AG08395 (cell line): ENCODE measurements around the gene KSR2.
A peak's percentile ranks its signal among the peaks of the same experiment; 100 is the strongest.

Source experiments
- DNase-seq: peaks from one replicate; pipeline ENCODE4 v3.0.0; 2012; ENCODE audit warnings: mixed read lengths, low spot score

The KSR2 gene

DNA sequence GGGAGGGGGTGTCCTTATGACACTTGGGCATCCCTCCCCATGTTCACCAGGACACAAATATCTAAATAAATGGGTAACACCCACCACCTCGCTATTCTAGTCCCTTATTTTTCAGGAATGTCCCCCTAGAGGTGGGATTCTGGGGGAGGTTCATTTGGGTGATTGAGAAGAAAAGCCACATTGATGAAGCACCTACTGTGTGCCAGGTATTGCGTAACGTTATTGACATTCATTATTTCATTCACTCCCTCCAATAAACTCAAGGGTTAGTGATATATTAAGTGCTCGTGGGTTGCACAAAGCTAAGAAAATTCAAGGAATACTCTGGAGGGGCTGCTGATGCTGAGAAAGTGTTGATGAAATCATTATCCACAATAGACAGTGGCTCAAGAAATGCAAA is 514.8 kb downstream of the KSR2 start:
- DNase-seq, result no peak

DNA sequence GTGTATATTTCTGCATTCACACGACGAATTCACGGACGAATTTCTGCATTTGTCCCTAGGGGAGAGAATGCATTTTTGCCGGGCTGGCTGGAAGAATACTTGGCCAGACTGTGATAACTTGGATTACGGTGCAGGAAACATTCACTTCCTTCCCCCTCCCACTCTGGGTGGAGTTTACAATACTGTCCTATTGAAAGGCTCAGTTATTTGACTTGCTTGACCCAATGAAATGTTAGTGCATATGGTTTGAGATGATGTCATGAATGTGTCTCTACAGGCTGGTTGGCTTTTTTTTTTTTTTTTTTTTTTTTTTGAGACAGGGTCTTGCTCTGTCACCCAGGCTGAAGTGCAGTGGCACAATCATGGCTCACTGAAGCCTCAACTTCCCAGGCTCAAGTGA is 516.7 kb downstream of the KSR2 start:
- no peak for DNase-seq

DNA sequence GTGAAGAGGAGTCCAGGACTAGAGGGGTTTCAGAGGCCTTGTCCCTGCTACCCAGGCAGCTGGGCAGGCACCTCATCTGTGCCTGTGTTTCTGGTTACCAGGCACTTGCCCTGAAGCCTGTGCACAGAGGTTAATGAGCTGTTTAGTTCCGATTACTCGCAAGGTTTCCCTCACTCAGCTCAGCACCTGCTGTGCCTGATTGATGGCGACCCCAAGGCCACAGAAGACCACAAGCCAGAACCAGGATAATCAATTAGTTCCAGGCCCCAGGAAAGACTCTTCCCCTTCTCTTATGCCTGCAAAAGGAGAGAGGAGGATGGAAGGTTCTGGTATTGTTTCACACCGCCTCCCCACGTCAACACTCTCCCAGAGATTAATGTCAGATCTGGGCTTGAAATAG is 518.6 kb downstream of the KSR2 start:
- no peak for DNase-seq

DNA sequence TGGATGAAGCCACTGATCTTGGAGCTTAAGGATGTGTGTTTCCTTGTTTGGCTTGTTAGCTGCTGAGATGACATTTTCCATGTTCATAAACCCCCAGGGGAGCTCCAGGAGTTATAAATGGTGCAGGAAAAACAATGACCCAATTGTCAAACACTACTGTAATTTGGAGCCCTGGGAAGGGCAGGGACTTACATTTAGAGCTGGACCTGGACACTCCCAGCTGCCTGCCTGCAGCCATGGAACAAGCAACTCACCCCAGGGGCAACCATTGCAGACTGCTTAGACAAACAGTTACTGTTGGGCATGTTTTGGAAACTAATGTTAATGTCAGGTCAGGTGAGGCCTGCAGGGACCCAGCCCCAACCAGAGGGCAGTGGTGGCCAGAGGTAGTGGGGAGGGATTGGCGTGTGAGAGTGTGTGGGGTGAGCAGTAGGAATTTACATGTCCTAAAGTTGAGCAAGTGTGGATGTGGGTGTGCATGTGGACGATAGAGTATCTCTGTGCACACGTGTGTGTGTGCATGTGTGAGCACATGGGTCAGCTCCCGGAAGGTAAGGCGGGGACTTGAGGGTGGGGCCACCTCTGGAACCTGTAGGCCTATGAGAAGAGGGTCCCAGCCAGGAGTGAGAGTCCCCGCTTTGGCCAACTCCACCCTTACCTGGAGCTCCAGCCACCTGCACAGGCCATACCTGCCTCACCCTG is 521.0 kb downstream of the KSR2 start:
- DNase-seq, result no peak

GRCh38 chr12:117444781-117445180 is 524.0 kb downstream of the KSR2 start:
- DNase-seq, result no peak

GRCh38 chr12:117441751-117442150 is 527.0 kb downstream of the KSR2 start:
- peak; percentile 62 for DNase-seq

DNA sequence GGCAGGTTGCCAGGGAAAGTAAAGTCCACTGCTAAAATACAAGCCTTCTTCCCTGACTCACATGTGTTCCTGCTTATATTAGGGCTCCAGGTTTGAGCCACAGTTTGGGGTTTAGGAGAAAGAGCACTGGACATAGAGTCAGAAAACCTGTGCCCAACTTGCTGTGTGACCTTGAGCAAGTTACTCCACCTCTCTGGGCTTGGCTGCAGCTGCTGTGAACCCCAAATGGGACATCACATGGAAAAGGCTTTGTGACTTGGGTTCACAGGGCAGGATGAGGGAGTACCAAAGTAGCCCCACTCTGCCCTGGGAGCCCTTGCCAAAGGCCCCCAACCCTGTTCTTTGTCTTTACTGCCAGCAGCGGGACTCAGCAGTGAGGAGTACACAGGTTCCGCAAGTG is 528.4 kb downstream of the KSR2 start:
- no peak for DNase-seq

DNA sequence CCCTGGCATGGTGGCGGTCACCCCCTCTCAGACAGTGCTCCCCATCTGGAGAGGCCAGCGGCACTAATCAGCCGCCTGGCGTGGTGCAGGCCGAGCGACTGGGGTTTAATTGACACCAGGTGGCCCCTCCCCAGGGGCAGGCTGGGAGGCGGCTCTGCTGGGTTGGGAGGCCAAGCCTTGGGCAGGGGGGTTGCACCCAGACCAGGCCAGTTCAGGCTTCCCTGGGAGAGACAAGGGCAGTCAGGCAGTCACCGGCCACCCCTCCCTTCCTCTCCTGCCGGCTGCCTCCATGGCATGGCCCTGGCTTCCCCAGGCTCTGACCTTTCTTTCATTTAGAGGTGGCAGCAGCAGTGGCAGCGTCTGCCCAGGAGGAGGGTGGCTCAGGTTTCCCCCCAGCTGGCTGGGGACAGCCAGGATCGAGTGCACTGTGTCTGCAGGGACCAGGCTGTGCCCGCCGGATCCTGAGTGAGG is 529.2 kb downstream of the KSR2 start:
- DNase-seq, result no peak

GRCh38 chr12:117438809-117439208 is 530.0 kb downstream of the KSR2 start:
- DNase-seq, result no peak

GRCh38 chr12:117437516-117438255 is 531.1 kb downstream of the KSR2 start:
- DNase-seq, result no peak

DNA sequence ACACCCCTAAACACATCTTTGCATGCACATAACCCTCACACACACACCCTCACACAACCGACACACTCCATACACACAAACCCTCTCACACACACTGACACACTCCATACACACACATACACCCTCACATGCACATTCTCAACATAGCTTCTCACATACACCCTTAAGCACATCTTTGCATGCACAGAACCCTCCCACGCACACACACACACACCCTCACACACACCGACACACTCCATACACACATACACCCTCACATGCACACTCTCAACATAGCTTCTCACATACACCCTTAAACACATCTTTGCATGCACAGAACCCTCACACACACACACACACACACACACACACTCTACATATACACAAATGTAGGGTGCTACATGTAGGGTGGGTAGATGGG is 534.9 kb downstream of the KSR2 start:
- DNase-seq, result no peak

- no peak for DNase-seq
These were observed 538.5 kb downstream of the KSR2 start for GRCh38 chr12:117430246-117430645.

DNA sequence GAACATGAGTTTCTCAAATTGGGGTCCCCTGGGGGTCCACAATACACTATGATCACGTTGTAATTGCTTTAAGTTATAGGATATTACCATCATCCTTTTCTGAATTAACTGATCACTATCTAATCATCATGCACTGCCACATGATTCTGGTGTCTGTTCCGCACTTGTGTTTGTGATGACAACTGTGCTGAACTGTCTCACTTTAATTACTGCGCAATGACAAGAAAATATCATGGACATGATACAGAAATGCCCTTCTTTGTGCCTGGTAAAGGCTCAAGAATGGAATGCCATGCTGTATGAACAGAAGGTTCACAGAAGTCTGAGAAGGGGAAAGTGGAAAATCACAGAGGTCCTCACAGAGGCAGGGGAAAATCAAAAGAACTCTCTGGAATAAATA is 541.6 kb downstream of the KSR2 start:
- no peak for DNase-seq

DNA sequence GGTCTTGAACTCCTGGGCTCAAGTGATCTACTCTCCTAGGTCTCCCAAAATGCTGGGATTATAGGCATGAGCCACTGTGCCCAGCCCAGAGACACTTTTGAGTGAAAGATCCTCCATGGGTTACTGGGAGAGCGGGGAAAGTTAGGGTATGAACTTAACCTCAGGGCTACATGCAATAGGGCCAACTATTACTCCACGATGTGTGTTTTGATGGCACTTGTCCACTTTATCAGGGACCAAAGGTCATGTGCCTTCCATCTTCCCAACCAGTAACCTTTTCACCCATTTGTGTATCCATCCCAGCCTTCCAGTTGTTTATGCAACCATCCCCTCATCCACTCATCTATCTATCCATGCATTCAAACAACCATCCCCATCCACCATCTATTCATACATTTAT is 546.8 kb downstream of the KSR2 start:
- DNase-seq, result no peak

DNA sequence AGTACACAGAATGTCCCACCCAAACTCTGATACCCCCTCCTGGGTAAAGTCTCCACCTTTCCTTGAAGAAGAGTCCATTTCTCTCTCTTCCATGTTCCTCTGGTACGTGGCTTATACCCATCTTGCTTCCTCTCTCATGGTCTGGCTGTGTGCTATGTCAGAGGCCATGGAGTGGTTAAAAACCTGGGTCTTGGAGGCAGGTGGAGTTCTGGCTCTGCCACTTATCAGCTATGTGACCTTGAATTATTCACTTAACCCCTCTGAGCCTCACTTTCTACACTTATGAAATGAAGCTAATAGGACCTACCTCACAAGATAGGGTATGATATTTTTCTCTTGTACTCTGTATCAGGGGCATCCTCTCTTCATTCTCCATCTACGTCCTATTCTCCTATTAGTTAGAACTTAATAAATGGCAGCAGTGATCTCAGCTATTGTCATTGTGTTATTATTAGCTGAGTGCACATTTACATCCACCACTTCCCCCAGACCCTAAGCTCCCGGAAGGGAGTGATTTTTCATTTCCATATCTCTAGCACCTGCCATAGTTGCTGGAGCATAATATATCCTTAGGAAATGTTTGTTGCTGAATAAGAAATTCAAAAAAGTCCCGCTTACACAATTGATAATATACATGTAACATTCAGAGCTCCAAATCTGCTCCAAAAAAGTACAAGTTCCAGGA is 547.6 kb downstream of the KSR2 start:
- DNase-seq, result no peak

- DNase-seq, result no peak
These were observed 551.8 kb downstream of the KSR2 start for GRCh38 chr12:117417004-117417403.

DNA sequence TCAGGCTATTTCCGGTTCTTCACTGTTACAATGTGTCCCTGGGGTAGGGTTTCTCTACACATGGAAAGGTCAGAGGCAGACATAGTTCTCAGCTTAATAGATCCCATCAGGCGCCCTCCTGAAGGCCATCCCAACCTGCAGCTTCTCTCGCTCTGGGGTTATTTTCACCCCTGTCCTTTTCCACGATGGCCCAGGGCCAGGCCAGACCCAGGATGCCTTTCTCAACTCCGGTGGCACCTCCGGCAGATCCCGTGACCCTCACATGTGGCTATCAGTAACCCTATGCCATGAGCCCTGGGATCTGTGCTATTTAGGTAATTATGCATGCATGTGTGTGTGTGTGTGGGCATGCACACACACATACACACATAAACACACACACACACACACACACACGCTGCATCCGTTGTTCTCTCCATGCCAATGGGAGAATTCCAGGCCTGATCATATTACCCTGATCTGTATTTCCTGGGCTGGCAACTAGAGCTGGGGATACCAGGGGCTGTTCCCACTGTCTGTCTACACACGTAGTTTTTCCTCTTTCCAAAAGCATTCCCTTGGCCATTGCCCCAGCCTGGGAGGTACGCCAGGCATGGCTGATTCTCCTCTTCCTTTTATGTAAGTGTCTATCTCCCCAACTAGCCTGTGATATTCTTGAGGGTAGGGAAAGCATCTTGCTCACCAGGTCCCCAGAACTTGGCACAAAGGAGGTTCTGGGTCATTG is 556.2 kb downstream of the KSR2 start:
- DNase-seq, result no peak

- DNase-seq, result no peak
These were observed 559.5 kb downstream of the KSR2 start for GRCh38 chr12:117409286-117409685.

- DNase-seq, result peak; percentile 83
These were observed 560.5 kb downstream of the KSR2 start for GRCh38 chr12:117408161-117408791.

- DNase-seq, result no peak
These were observed 563.9 kb downstream of the KSR2 start for GRCh38 chr12:117404940-117405339.

- no peak for DNase-seq
These were observed 564.5 kb downstream of the KSR2 start for GRCh38 chr12:117404203-117404853.
